Activated CD8-positive, alpha-beta T cell treated with anti-CD3 and anti-CD28 coated beads for 36 hours (primary cell): ENCODE data around the gene KLF4. TPM values are rescaled to one million over a fixed set of nuclear protein-coding genes. Genes with fewer than 3 reads are reported as not detected.
"Not testable (repeated sequence)": the region's sequence is repeated elsewhere in the genome, so short reads cannot be mapped to it uniquely, and the experiment has no call there.

Experiments used
- ATAC-seq: fragments of 200-7000 bp; cut with Tn5 transposase; one replicate; pipeline ENCODE4 v1.10.0; 2021; ENCODE audit warnings: mild to moderate bottlenecking, moderate library complexity
- CTCF ChIA-PET: fragments of 350-600 bp; sonication (Branson Sonifier 250); formaldehyde crosslinking; loops from one replicate; lab custom pipeline; 2021; ENCODE audit warnings: antibody characterized with exemption; lab: Charles Lee
- POLR2A ChIA-PET: fragments of 350-600 bp; sonication (Branson Sonifier 250); formaldehyde crosslinking; loops from one replicate; lab custom pipeline; 2021; ENCODE audit warnings: antibody characterized with exemption; lab: Charles Lee
- DNase-seq: peaks from one replicate; pipeline ENCODE4 v3.0.0-alpha.2; 2020
- H3K27ac Mint-ChIP-seq: one replicate; pipeline ENCODE4 v1.8.0; 2021; ENCODE audit warnings: mild to moderate bottlenecking, mixed read lengths
- H3K27me3 Mint-ChIP-seq: one replicate; pipeline ENCODE4 v1.8.0; 2021; ENCODE audit warnings: mixed read lengths
- H3K36me3 Mint-ChIP-seq: one replicate; pipeline ENCODE4 v1.8.0; 2021; ENCODE audit warnings: low read depth, mixed read lengths
- H3K4me1 Mint-ChIP-seq: one replicate; pipeline ENCODE4 v1.8.0; 2021; ENCODE audit warnings: low read depth, mixed read lengths
- H3K4me3 Mint-ChIP-seq: one replicate; pipeline ENCODE4 v1.8.0; 2021; ENCODE audit warnings: mild to moderate bottlenecking, moderate library complexity, mixed read lengths
- H3K9me3 Mint-ChIP-seq: one replicate; pipeline ENCODE4 v1.8.0; 2021; ENCODE audit warnings: mixed read lengths
- CTCF ChIP-seq: fragments of 200-600 bp; IDR thresholded peaks from one replicate; pipeline ENCODE4 v1.8.0; 2022; ENCODE audit warnings: antibody characterized with exemption, mild to moderate bottlenecking
- intact Hi-C: fragments of 100-400 bp; cut with micrococcal nuclease; formaldehyde crosslinking; loops from one replicate; pipeline ENCODE4 v1.10.0; 2022
- total RNA-seq, 2 experiments: library from RNA; stranded (reverse); gene quantifications; one replicate each; pipeline ENCODE4 v1.2.3, GENCODE V29; 2021

The KLF4 gene
- total RNA-seq, 2 experiments from 2014 or later, result 1.6 to 1.7 TPM

- POLR2A ChIA-PET, result no interaction called here
- Mint-ChIP-seq H3K36me3 (no peaks in the 10 kb centered on the region), H3K9me3 (no peaks in the 10 kb centered on the region), H3K27ac (no peak overlapping the region), H3K4me3 (no peak overlapping the region), H3K27me3 (no peaks in the 10 kb centered on the region), H3K4me1 (no peaks in the 10 kb centered on the region)
- no peak for TF ChIP-seq CTCF
- intact Hi-C loops, result no loop called here
- DNase-seq, result no peak
- no peak for ATAC-seq
- CTCF ChIA-PET, result no interaction called here
These were observed 15.3 kb upstream of the KLF4 start for GRCh38 chr9:107504585-107505455.

GRCh38 chr9:107502464-107502863, 12.9 kb upstream of the KLF4 start:
- no peak for TF ChIP-seq CTCF
- no peak for DNase-seq
- ATAC-seq, result no peak
- CTCF ChIA-PET, result no interaction called here
- no peak overlapping the region for H3K4me3 Mint-ChIP-seq
- H3K4me1 Mint-ChIP-seq, result no peaks in the 10 kb centered on the region
- H3K9me3 Mint-ChIP-seq, result no peaks in the 10 kb centered on the region
- POLR2A ChIA-PET, result no interaction called here
- H3K36me3 Mint-ChIP-seq, result no peaks in the 10 kb centered on the region
- intact Hi-C loops, result no loop called here
- H3K27me3 Mint-ChIP-seq, result no peaks in the 10 kb centered on the region
- no peak overlapping the region for H3K27ac Mint-ChIP-seq

GRCh38 chr9:107500421-107501200, 11.0 kb upstream of the KLF4 start:
- H3K27ac Mint-ChIP-seq, POLR2A ChIA-PET, H3K27me3 Mint-ChIP-seq, CTCF ChIA-PET, H3K36me3 Mint-ChIP-seq, H3K9me3 Mint-ChIP-seq, intact Hi-C loops, ATAC-seq, DNase-seq, H3K4me1 Mint-ChIP-seq, H3K4me3 Mint-ChIP-seq: not testable (repeated sequence)

GRCh38 chr9:107496976-107497375, 7.4 kb upstream of the KLF4 start:
- POLR2A ChIA-PET, result no interaction called here
- H3K4me1 Mint-ChIP-seq, result no peaks in the 10 kb centered on the region
- H3K9me3 Mint-ChIP-seq, result no peaks in the 10 kb centered on the region
- CTCF ChIA-PET, result no interaction called here
- H3K27me3 Mint-ChIP-seq, result peaks cover 16% of the 10 kb centered on the region
- ATAC-seq, result no peak
- intact Hi-C loops, result loop anchor here (10.0 kb wide), 1 partner anchor 62 kb away; no protein-coding TSS in a partner anchor
- no peak for DNase-seq
- no peak overlapping the region for H3K27ac Mint-ChIP-seq
- no peak for TF ChIP-seq CTCF
- H3K4me3 Mint-ChIP-seq, result no peak overlapping the region
- H3K36me3 Mint-ChIP-seq, result no peaks in the 10 kb centered on the region

DNA sequence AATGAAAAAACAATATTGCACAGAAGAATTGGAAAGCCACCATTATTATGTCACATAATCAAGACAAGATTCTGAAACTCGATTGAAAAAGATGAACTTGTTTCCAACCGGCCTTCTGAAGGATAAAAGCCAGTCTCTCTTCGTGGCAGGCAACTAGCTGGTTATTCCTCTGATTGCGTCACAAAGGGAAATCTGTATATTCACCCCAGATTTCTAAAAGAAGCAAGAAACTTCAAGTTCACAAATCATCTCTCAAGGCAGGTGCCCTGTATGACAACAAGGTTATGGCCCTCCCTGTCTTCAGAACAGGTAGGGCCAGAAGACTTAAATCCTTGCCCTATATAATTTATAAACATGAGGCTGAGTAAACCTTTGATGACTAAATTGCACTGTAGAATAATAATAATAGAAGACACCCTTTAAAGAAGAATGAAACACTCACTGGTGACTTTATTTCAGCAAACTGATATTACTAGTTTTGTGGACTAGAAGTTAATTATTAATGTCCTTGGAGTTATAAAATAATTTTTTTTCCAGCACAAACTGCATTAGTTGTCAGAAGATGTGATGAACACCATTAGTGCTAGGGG, 2.9 kb upstream of the KLF4 start:
- H3K27me3 Mint-ChIP-seq, result peaks cover 49% of the 10 kb centered on the region
- peaks cover 8% of the 10 kb centered on the region for H3K4me1 Mint-ChIP-seq
- H3K9me3 Mint-ChIP-seq, result no peaks in the 10 kb centered on the region
- intact Hi-C loops, result loop anchor here (10.0 kb wide), 1 partner anchor 58 kb away; no protein-coding TSS in a partner anchor
- ChIA-PET CTCF (interaction anchor here (0.6 to 2.1 kb wide), 2 partner anchors 8 to 56 kb away, joined by 3 to 6 read pairs; no protein-coding TSS in a partner anchor), POLR2A (no interaction called here)
- TF ChIP-seq CTCF, result no peak
- H3K36me3 Mint-ChIP-seq, result no peaks in the 10 kb centered on the region
- DNase-seq (no peak), ATAC-seq (no peak)
- H3K4me3 Mint-ChIP-seq, result no peak overlapping the region
- no peak overlapping the region for H3K27ac Mint-ChIP-seq
